HepG2 (cell line): ENCODE results near the gene SF3A2. TPM values are rescaled to one million over a fixed set of nuclear protein-coding genes. Genes with fewer than 3 reads are reported as not detected.
A peak's percentile ranks its signal among the peaks of the same experiment; 100 is the strongest.

Source experiments
- ARHGAP35 ChIP-seq: sonication (generic); formaldehyde crosslinking; IDR thresholded peaks from 2 replicates; pipeline ENCODE4 v1.9.0; 2022; ENCODE audit warnings: mild to moderate bottlenecking, inconsistent platforms, moderate library complexity, missing genetic modification reagents, borderline replicate concordance
- CENPBD1 ChIP-seq: sonication (generic); formaldehyde crosslinking; IDR thresholded peaks from 2 replicates; pipeline ENCODE4 v1.8.0; 2022; ENCODE audit warnings: missing genetic modification reagents, low read depth, mild to moderate bottlenecking, borderline replicate concordance
- GTF3A ChIP-seq: sonication (generic); formaldehyde crosslinking; conservative IDR thresholded peaks from 2 replicates; pipeline ENCODE4 v1.4.0; 2020; ENCODE audit warnings: mild to moderate bottlenecking, missing genetic modification reagents
- HES4 ChIP-seq: sonication (generic); formaldehyde crosslinking; IDR thresholded peaks from 2 replicates; pipeline ENCODE4 v1.9.0; 2021; ENCODE audit warnings: mild to moderate bottlenecking, missing genetic modification reagents, borderline replicate concordance
- HIVEP1 ChIP-seq: sonication (generic); formaldehyde crosslinking; IDR thresholded peaks from 2 replicates; pipeline ENCODE4 v1.4.0; 2020; ENCODE audit warnings: mild to moderate bottlenecking, missing genetic modification reagents
- HOXA9 ChIP-seq: sonication (generic); formaldehyde crosslinking; IDR thresholded peaks from 2 replicates; pipeline ENCODE4 v1.8.1; 2022; ENCODE audit warnings: missing genetic modification reagents, mild to moderate bottlenecking, moderate library complexity, borderline replicate concordance
- JUND ChIP-seq: sonication (generic); formaldehyde crosslinking; IDR thresholded peaks from 2 replicates; pipeline ENCODE4 v1.8.0; 2022; ENCODE audit warnings: mild to moderate bottlenecking, missing genetic modification reagents
- NFKBIZ ChIP-seq: IDR thresholded peaks from 2 replicates; pipeline ENCODE4 v1.6.1; 2018; ENCODE audit warnings: missing genetic modification reagents, missing compliant biosample characterization
- PAF1 ChIP-seq: IDR thresholded peaks from 2 replicates; pipeline ENCODE4 v1.6.1; 2016; ENCODE audit warnings: missing genetic modification reagents, missing compliant biosample characterization
- SALL1 ChIP-seq: sonication (generic); formaldehyde crosslinking; IDR thresholded peaks from 2 replicates; pipeline ENCODE4 v1.8.0; 2022; ENCODE audit warnings: mild to moderate bottlenecking, missing genetic modification reagents
- SMARCE1 ChIP-seq: fragments of 450-650 bp; IDR thresholded peaks from 2 replicates; pipeline ENCODE4 v1.6.1; 2017; ENCODE audit warnings: borderline replicate concordance
- UBTF ChIP-seq: sonication (generic); formaldehyde crosslinking; IDR thresholded peaks from 2 replicates; pipeline ENCODE4 v1.4.0; 2020; ENCODE audit warnings: mild to moderate bottlenecking, missing genetic modification reagents
- ZBTB33 ChIP-seq: sonication (generic); formaldehyde crosslinking; IDR thresholded peaks from 2 replicates; pipeline ENCODE4 v1.4.0; 2020; ENCODE audit warnings: missing genetic modification reagents
- ZKSCAN1 ChIP-seq: fragments of 150-350 bp; IDR thresholded peaks from 2 replicates; pipeline ENCODE4 v1.6.1; 2014; ENCODE audit warnings: low read length
- ZNF124 ChIP-seq: sonication (generic); formaldehyde crosslinking; IDR thresholded peaks from 2 replicates; pipeline ENCODE4 v1.4.0; 2020; ENCODE audit warnings: missing genetic modification reagents
- ZNF460 ChIP-seq: sonication (generic); formaldehyde crosslinking; IDR thresholded peaks from 2 replicates; pipeline ENCODE4 v1.5.1; 2020; ENCODE audit warnings: missing genetic modification reagents, mild to moderate bottlenecking, borderline replicate concordance
- ZNF567 ChIP-seq: sonication (generic); formaldehyde crosslinking; IDR thresholded peaks from 2 replicates; pipeline ENCODE4 v1.8.1; 2023; ENCODE audit warnings: mild to moderate bottlenecking, missing genetic modification reagents, borderline replicate concordance
- ZNF772 ChIP-seq: sonication (generic); formaldehyde crosslinking; IDR thresholded peaks from 2 replicates; pipeline ENCODE4 v1.5.0; 2020; ENCODE audit warnings: mild to moderate bottlenecking, missing genetic modification reagents
- ZSCAN22 ChIP-seq: sonication (generic); formaldehyde crosslinking; IDR thresholded peaks from 2 replicates; pipeline ENCODE4 v1.4.0; 2020; ENCODE audit warnings: mild to moderate bottlenecking, missing genetic modification reagents
- polyA plus RNA-seq, 8 experiments: library from polyadenylated mRNA; depleted of rRNA in 3 of 8; stranded (reverse) in 7 of 8; unstranded in 1 of 8; fragments of >200 nt; fragmentation: Illumina TruSeq in 4 of 8; extraction: Trizol in 4 of 8; gene quantifications; 2 replicates each; pipeline versions ENCODE4 v1.2.1 to v1.2.3, GENCODE V29; 2011 to 2016; ENCODE audit warnings: low read depth in 4 of 8, missing spikeins in 1 of 8, mixed read lengths in 1 of 8; ENCODE audit not compliant: insufficient read depth in 1 of 8
- total RNA-seq, 5 experiments: library from RNA; depleted of rRNA; stranded (reverse); fragments of >200 nt; fragmentation: Illumina TruSeq; extraction: Trizol; gene quantifications; 2 replicates each; pipeline ENCODE4 v1.2.3, GENCODE V29; 2016; ENCODE audit warnings: low read depth in 1 of 5
- TF ChIP-seq, protein P1 (sequence below): sonication (generic); formaldehyde crosslinking; conservative IDR thresholded peaks from 2 replicates; pipeline ENCODE4 v1.4.0; 2020; ENCODE audit warnings: mild to moderate bottlenecking, missing genetic modification reagents, moderate library complexity
- TF ChIP-seq, protein P2 (sequence below): sonication (generic); IDR thresholded peaks from 2 replicates; pipeline ENCODE4 v1.6.1; 2016; ENCODE audit warnings: low read depth, borderline replicate concordance

Gene SF3A2
- total and polyA plus RNA-seq, 2 of the 13 experiments (the other 11 are each of a cell fraction or from before 2014, with no cell fraction given), result 8.6 to 8.8 TPM

GRCh38 chr19:2282062-2282861, 45.6 kb downstream of the SF3A2 start, which contains the start of gene PEAK3 (continued):
- TF ChIP-seq, protein P1, sequence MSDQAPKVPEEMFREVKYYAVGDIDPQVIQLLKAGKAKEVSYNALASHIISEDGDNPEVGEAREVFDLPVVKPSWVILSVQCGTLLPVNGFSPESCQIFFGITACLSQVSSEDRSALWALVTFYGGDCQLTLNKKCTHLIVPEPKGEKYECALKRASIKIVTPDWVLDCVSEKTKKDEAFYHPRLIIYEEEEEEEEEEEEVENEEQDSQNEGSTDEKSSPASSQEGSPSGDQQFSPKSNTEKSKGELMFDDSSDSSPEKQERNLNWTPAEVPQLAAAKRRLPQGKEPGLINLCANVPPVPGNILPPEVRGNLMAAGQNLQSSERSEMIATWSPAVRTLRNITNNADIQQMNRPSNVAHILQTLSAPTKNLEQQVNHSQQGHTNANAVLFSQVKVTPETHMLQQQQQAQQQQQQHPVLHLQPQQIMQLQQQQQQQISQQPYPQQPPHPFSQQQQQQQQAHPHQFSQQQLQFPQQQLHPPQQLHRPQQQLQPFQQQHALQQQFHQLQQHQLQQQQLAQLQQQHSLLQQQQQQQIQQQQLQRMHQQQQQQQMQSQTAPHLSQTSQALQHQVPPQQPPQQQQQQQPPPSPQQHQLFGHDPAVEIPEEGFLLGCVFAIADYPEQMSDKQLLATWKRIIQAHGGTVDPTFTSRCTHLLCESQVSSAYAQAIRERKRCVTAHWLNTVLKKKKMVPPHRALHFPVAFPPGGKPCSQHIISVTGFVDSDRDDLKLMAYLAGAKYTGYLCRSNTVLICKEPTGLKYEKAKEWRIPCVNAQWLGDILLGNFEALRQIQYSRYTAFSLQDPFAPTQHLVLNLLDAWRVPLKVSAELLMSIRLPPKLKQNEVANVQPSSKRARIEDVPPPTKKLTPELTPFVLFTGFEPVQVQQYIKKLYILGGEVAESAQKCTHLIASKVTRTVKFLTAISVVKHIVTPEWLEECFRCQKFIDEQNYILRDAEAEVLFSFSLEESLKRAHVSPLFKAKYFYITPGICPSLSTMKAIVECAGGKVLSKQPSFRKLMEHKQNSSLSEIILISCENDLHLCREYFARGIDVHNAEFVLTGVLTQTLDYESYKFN, result 0 out of 2 replicates have a peak, but pooled peaks have one; percentile 28
- TF ChIP-seq PAF1 (CRISPR knock-in tag), result no peak
- peak; percentile 87 for TF ChIP-seq UBTF (CRISPR knock-in tag)
- TF ChIP-seq SALL1 (CRISPR knock-in tag), result peak; percentile 22; the same call in 1 of the 2 replicates
- TF ChIP-seq ZNF460 (CRISPR knock-in tag), result no peak
- TF ChIP-seq ZNF124 (CRISPR knock-in tag), result no peak
- no peak for TF ChIP-seq ZSCAN22 (CRISPR knock-in tag)
- TF ChIP-seq, protein P2, sequence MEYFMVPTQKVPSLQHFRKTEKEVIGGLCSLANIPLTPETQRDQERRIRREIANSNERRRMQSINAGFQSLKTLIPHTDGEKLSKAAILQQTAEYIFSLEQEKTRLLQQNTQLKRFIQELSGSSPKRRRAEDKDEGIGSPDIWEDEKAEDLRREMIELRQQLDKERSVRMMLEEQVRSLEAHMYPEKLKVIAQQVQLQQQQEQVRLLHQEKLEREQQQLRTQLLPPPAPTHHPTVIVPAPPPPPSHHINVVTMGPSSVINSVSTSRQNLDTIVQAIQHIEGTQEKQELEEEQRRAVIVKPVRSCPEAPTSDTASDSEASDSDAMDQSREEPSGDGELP, result peak; percentile 53; the same call in 1 of the 2 replicates
- no peak for TF ChIP-seq HIVEP1 (CRISPR knock-in tag)
- TF ChIP-seq ZKSCAN1, result no peak
- TF ChIP-seq NFKBIZ (CRISPR knock-in tag), result no peak
- no peak for TF ChIP-seq ZNF567 (CRISPR knock-in tag)
- TF ChIP-seq ZBTB33 (CRISPR knock-in tag), result no peak
- TF ChIP-seq ZNF772, result 0 out of 2 replicates have a peak, but pooled peaks have one; percentile 37
- no peak for TF ChIP-seq HES4 (CRISPR knock-in tag)
- TF ChIP-seq SMARCE1, result no peak
- TF ChIP-seq JUND (CRISPR knock-in tag), result no peak
- TF ChIP-seq ARHGAP35 (CRISPR knock-in tag), result no peak
- TF ChIP-seq CENPBD1 (CRISPR knock-in tag), result no peak
- no peak for TF ChIP-seq GTF3A (CRISPR knock-in tag)
- TF ChIP-seq HOXA9, result no peak
